H1 (cell line): ENCODE results near the gene RNF8. TPM values are rescaled to one million over a fixed set of nuclear protein-coding genes. Genes with fewer than 3 reads are reported as not detected.
A peak's percentile ranks its signal among the peaks of the same experiment; 100 is the strongest.

Source experiments
- BRCA1 ChIP-seq: IDR thresholded peaks from 2 replicates; pipeline ENCODE4 v1.6.1; 2012; ENCODE audit warnings: low read depth, low read length, improper control_type of control experiment
- CBX5 ChIP-seq: fragments of 300-800, 300-1000 bp; sonication (generic); IDR thresholded peaks from 2 replicates; pipeline ENCODE4 v1.7.1; 2016; ENCODE audit warnings: antibody characterized with exemption, low read length, low read depth
- CHD1 ChIP-seq: IDR thresholded peaks from 2 replicates; pipeline ENCODE4 v1.6.1; 2012; ENCODE audit warnings: low read depth, low read length, improper control_type of control experiment
- CTBP2 ChIP-seq: IDR thresholded peaks from 2 replicates; pipeline ENCODE4 v1.7.0; 2011; ENCODE audit warnings: borderline replicate concordance, mild to moderate bottlenecking, moderate library complexity, mixed read lengths, low read length; ENCODE audit not compliant: insufficient read depth, insufficient read length
- EP300 ChIP-seq, 2 experiments: IDR thresholded peaks; 1 replicate in 1 of 2; 2 replicates in 1 of 2; pipeline ENCODE4 v1.6.1; 2011 to 2012; ENCODE audit warnings: low read depth in 2 of 2, low read length in 2 of 2, mild to moderate bottlenecking in 2 of 2, borderline replicate concordance in 1 of 2, inconsistent platforms in 1 of 2, moderate library complexity in 1 of 2
- EZH2 ChIP-seq: fragments of 200-600 bp; sonication (generic); IDR thresholded peaks from 2 replicates; pipeline ENCODE4 v1.7.1; 2012; ENCODE audit warnings: low read depth, mild to moderate bottlenecking, moderate library complexity, low read length, inconsistent platforms; ENCODE audit not compliant: severe bottlenecking
- GABPA ChIP-seq: IDR thresholded peaks from 2 replicates; pipeline ENCODE4 v1.6.1; 2011; ENCODE audit warnings: mild to moderate bottlenecking, low read length, moderate library complexity, borderline replicate concordance; ENCODE audit not compliant: insufficient read depth
- HDAC2 ChIP-seq, 2 experiments: fragments of 300-600 bp in 1 of 2; sonication (generic) in 1 of 2; IDR thresholded peaks; 2 replicates each; pipeline ENCODE4 v1.6.1; 2011 to 2012; ENCODE audit warnings: low read depth in 2 of 2, low read length in 2 of 2, mild to moderate bottlenecking in 2 of 2, moderate library complexity in 2 of 2, borderline replicate concordance in 1 of 2, inconsistent platforms in 1 of 2
- HDAC6 ChIP-seq: IDR thresholded peaks from one replicate; pipeline ENCODE4 v1.7.1; 2012; ENCODE audit warnings: low read depth, mild to moderate bottlenecking, inconsistent platforms, low read length, moderate library complexity
- KDM4A ChIP-seq: IDR thresholded peaks from one replicate; pipeline ENCODE4 v1.7.1; 2012; ENCODE audit warnings: low read depth, mild to moderate bottlenecking, moderate library complexity, low read length, inconsistent platforms; ENCODE audit not compliant: severe bottlenecking
- NANOG ChIP-seq: IDR thresholded peaks from 2 replicates; pipeline ENCODE4 v1.6.1; 2011; ENCODE audit warnings: low read length, low read depth, mild to moderate bottlenecking, inconsistent platforms; ENCODE audit not compliant: insufficient read depth, poor library complexity, severe bottlenecking
- RAD21 ChIP-seq, 2 experiments: IDR thresholded peaks in 1 of 2; conservative IDR thresholded peaks in 1 of 2; 2 replicates each; pipeline ENCODE4 v1.6.1; 2011; ENCODE audit warnings: low read depth in 2 of 2, low read length in 2 of 2, improper control_type of control experiment in 1 of 2, inconsistent platforms in 1 of 2, mild to moderate bottlenecking in 1 of 2, moderate library complexity in 1 of 2
- RBBP5 ChIP-seq: IDR thresholded peaks from 2 replicates; pipeline ENCODE4 v1.7.1; 2012; ENCODE audit warnings: low read depth, mild to moderate bottlenecking, inconsistent platforms, low read length, moderate library complexity, borderline replicate concordance
- SAP30 ChIP-seq: fragments of 300-600 bp; sonication (generic); IDR thresholded peaks from 2 replicates; pipeline ENCODE4 v1.7.1; 2012; ENCODE audit warnings: low read length, moderate library complexity, mild to moderate bottlenecking, inconsistent platforms; ENCODE audit not compliant: insufficient read depth, insufficient replicate concordance
- SIN3A ChIP-seq, 2 experiments: IDR thresholded peaks in 1 of 2; conservative IDR thresholded peaks in 1 of 2; 2 replicates each; pipeline ENCODE4 v1.6.1; 2011 to 2012; ENCODE audit warnings: low read length in 2 of 2, improper control_type of control experiment in 1 of 2, low read depth in 1 of 2, mild to moderate bottlenecking in 1 of 2
- SP1 ChIP-seq: IDR thresholded peaks from 2 replicates; pipeline ENCODE4 v1.6.1; 2011; ENCODE audit warnings: low read depth, low read length
- SP2 ChIP-seq: IDR thresholded peaks from 2 replicates; pipeline ENCODE4 v1.6.1; 2012; ENCODE audit warnings: mild to moderate bottlenecking, low read length, inconsistent platforms
- SUZ12 ChIP-seq: fragments of 200-600 bp; sonication (generic); IDR thresholded peaks from 2 replicates; pipeline ENCODE4 v1.6.1; 2012; ENCODE audit warnings: mild to moderate bottlenecking, inconsistent platforms, low read length, moderate library complexity, mixed read lengths
- TAF1 ChIP-seq: IDR thresholded peaks from 2 replicates; pipeline ENCODE4 v1.6.1; 2011; ENCODE audit warnings: mild to moderate bottlenecking, low read depth, low read length
- TBP ChIP-seq: IDR thresholded peaks from 2 replicates; pipeline ENCODE4 v1.6.1; 2011; ENCODE audit warnings: low read depth, low read length, improper control_type of control experiment
- TCF12 ChIP-seq: IDR thresholded peaks from 2 replicates; pipeline ENCODE4 v1.6.1; 2011; ENCODE audit warnings: low read depth, mild to moderate bottlenecking, low read length
- YY1 ChIP-seq: IDR thresholded peaks from 2 replicates; pipeline ENCODE4 v1.6.1; 2011; ENCODE audit warnings: low read depth, mild to moderate bottlenecking, low read length
- polyA plus RNA-seq, 7 experiments: library from polyadenylated mRNA; depleted of rRNA in 3 of 7; stranded (reverse) in 5 of 7; unstranded in 2 of 7; fragments of >200 nt in 5 of 7; fragments of 200-250 nt in 2 of 7; gene quantifications; 1 replicate in 5 of 7; 2 replicates in 1 of 7; 4 replicates in 1 of 7; pipeline versions ENCODE4 v1.2.1 to v1.2.3, GENCODE V29; 2011 to 2013; ENCODE audit warnings: missing spikeins in 2 of 7, mixed read lengths in 2 of 7
- total RNA-seq: library from RNA; stranded (reverse); fragmentation: NEBNext Ultra II Directional; extraction: Animal tissue kit (Norgen Biotek cat#: 25700); gene quantifications from 2 replicates; pipeline ENCODE4 v1.2.1, GENCODE V29; 2021

Gene RNF8
- total and polyA plus RNA-seq, 2 of the 8 experiments (the other 6 are each of a cell fraction or from before 2014, with no cell fraction given) = 20.3 to 44.7 TPM

DNA sequence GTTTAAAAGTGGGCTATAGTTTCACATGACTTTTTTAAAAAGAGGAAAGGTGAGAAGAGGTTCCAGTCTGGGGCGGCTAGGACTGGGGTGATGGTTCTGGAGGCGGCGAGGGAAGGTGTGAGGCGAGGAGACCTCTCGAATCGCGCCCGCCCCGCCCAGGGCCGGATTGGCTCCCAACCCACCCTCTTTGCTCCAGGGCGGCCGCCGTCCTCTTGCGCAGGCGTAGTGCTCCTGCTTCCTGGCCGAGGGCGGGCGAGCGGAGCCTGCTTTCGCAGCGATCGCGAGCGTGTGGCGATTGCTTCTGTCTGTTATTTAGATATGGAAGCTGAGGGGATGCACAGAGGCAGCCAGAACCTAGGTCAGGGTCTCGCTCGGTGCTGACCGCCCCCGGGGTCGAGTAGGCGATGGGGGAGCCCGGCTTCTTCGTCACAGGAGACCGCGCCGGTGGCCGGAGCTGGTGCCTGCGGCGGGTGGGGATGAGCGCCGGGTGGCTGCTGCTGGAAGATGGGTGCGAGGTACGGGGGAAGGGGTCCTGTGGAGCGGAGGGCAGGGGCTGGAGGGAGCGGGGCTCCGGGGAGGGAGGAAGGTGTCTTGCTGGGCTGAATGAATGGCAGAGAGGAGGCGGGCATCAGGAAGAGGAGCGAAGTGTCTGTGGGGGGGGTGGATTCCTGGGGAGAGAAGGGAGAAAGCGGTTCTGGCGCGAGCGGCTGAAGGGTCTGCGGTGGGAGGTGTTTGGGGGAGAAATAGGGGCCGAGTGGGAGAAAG lies at the start of gene RNF8 (continued):
- no peak for TF ChIP-seq GABPA
- no peak for TF ChIP-seq HDAC6
- TF ChIP-seq SP1 = 0 out of 2 replicates have a peak, but pooled peaks have one; percentile 5
- TF ChIP-seq SIN3A (conservative IDR thresholded peaks at IDR 0.05 in 1 of 2, IDR thresholded peaks at IDR 0.05 in 1 of 2; ENCODE audit: low read depth in 1 of 2, low read length in 2 of 2) = no peak; a peak in 1 of 4 replicates
- TF ChIP-seq TCF12 = no peak
- no peak for TF ChIP-seq EZH2
- TF ChIP-seq KDM4A = peak; percentile 96
- peak; percentile 85 for TF ChIP-seq RBBP5
- 0 out of 2 replicates have a peak, but pooled peaks have one; percentile 72 for TF ChIP-seq YY1
- peak; percentile 64 for TF ChIP-seq CTBP2
- peak in 1 of 2 experiments; percentile 73; a peak in 2 of 4 replicates for TF ChIP-seq HDAC2 (IDR thresholded peaks at IDR 0.05; ENCODE audit: borderline replicate concordance in 1 of 2, low read depth in 2 of 2, low read length in 2 of 2)
- no peak for TF ChIP-seq SUZ12
- TF ChIP-seq SAP30 = no peak
- TF ChIP-seq EP300 (IDR thresholded peaks at IDR 0.05; ENCODE audit: borderline replicate concordance in 1 of 2, low read depth in 2 of 2, low read length in 2 of 2) = no peak
- TF ChIP-seq SP2 = no peak
- TF ChIP-seq CHD1 = no peak
- TF ChIP-seq RAD21 (IDR thresholded peaks at IDR 0.05 in 1 of 2, conservative IDR thresholded peaks at IDR 0.05 in 1 of 2; ENCODE audit: low read depth in 2 of 2, low read length in 2 of 2) = no peak
- peak; percentile 66 for TF ChIP-seq TBP
- TF ChIP-seq CBX5 = no peak
- TF ChIP-seq TAF1 = peak; percentile 82
- no peak for TF ChIP-seq NANOG
- TF ChIP-seq BRCA1 = no peak
